Measurements from ENCODE around the gene SLC16A8. TPM values are rescaled to one million over a fixed set of nuclear protein-coding genes. Genes with fewer than 3 reads are reported as not detected.
A peak's percentile ranks its signal among the peaks of the same experiment; 100 is the strongest.

SLC16A8 gene
- polyA plus RNA-seq, 1 donor (not counting 4 experiments of a cell fraction or from before 2014, with no cell fraction given), result not detected

- no peak for DNase-seq (ENCODE audit: low read depth, low spot score)
- no peak for TF ChIP-seq EZH2 (IDR thresholded peaks at IDR 0.05; ENCODE audit: low read length)
- TF ChIP-seq, protein P1, sequence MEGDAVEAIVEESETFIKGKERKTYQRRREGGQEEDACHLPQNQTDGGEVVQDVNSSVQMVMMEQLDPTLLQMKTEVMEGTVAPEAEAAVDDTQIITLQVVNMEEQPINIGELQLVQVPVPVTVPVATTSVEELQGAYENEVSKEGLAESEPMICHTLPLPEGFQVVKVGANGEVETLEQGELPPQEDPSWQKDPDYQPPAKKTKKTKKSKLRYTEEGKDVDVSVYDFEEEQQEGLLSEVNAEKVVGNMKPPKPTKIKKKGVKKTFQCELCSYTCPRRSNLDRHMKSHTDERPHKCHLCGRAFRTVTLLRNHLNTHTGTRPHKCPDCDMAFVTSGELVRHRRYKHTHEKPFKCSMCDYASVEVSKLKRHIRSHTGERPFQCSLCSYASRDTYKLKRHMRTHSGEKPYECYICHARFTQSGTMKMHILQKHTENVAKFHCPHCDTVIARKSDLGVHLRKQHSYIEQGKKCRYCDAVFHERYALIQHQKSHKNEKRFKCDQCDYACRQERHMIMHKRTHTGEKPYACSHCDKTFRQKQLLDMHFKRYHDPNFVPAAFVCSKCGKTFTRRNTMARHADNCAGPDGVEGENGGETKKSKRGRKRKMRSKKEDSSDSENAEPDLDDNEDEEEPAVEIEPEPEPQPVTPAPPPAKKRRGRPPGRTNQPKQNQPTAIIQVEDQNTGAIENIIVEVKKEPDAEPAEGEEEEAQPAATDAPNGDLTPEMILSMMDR (optimal IDR thresholded peaks at IDR 0.05 in 1 of 3, IDR thresholded peaks at IDR 0.05 in 1 of 3, conservative IDR thresholded peaks at IDR 0.05 in 1 of 3; ENCODE audit: extremely low read depth in 1 of 3, insufficient read depth in 2 of 3, low read length in 3 of 3), result no peak
- Histone ChIP-seq H2AFZ (ENCODE audit: control insufficient read depth, low read length) (peak within 1 kb of the TSS; percentile 58), H3K4me1 (ENCODE audit: control insufficient read depth, extremely low read depth, insufficient read depth, low read length) (peaks cover 30% of the 10 kb centered on the region), H3K9ac (ENCODE audit: control insufficient read depth, extremely low read depth, insufficient read depth, low read length) (peak within 1 kb of the TSS; percentile 52), H3K9me1 (ENCODE audit: control insufficient read depth, extremely low read depth, insufficient read depth, low read length) (no peaks in the 10 kb centered on the region), H3K36me3 (ENCODE audit: control insufficient read depth in 2 of 2, extremely low read depth in 1 of 2, insufficient read depth in 2 of 2, low read length in 2 of 2) (peaks cover 0 to 3% of the 10 kb centered on the region in 2 experiments), H3K9me3 (ENCODE audit: control insufficient read depth, low read depth, low read length) (no peaks in the 10 kb centered on the region), H3K4me2 (ENCODE audit: control insufficient read depth, extremely low read depth, insufficient read depth, low read depth, low read length) (peak within 1 kb of the TSS; percentile 51), H4K20me1 (ENCODE audit: control insufficient read depth, extremely low read depth, insufficient read depth, low read length) (no peaks in the 10 kb centered on the region), H3K27ac (ENCODE audit: control insufficient read depth, insufficient read depth, low read length) (no peak within 1 kb of the TSS), H3K27me3 (ENCODE audit: control insufficient read depth, extremely low read depth, insufficient read depth, low read length) (no peaks in the 10 kb centered on the region), H3K4me3 (ENCODE audit: control insufficient read depth in 2 of 3, extremely low read depth in 1 of 3, insufficient read depth in 2 of 3, low read depth in 1 of 3, low read length in 3 of 3) (peak within 1 kb of the TSS in 1 of 3 experiments; percentile 27), H3K79me2 (ENCODE audit: control insufficient read depth, insufficient read depth, low read length) (no peaks in the 10 kb centered on the region)
- dilution Hi-C loops (cut with MboI; ENCODE audit: extremely low pct_ligation_motif_present, low sequenced_read_pairs), result no loop called here
- peak; percentile 66 for FAIRE-seq
Observed at GRCh38 chr22:38110008-38110862, 26.3 kb upstream of the SLC16A8 start, which contains the start of gene BAIAP2L2. TSS of gene BAIAP2L2 (minus strand) at chr22:38110684. CDS start at chr22:38110525, 159 bp downstream.

DNA sequence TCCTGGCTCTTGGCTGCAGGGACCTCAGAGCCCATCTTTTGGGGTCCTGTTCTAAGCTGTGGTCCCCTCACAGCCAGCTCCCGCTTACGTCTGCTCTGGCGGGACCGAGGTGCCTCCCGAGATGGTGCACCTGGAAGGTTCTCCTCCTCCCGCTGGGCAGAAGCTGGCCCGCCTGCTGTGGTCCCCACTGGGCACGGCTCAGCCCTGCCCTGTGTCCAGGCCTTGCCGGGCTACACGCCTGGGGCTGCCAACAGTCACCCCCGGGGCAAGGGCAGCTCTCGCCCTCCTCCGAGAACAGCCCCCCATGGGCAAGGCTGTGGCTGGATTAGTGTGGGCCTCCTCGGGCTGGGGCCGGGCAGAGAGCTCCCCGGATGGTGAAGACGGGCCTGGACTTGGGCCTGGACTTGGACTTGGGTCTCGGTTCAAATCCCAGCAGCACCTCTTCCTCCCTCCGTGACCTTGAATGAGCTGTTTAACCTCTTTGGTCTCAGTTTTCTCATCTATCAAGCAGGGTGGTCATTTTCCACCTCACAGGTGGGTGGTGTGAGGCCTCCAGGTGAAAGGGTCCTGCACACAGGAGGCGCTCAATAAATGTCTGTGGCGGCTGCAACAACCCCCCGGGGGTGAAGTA is 25.5 kb upstream of the SLC16A8 start:
- no peak for TF ChIP-seq EZH2 (IDR thresholded peaks at IDR 0.05; ENCODE audit: low read length)
- TF ChIP-seq, protein P1 (optimal IDR thresholded peaks at IDR 0.05 in 1 of 3, IDR thresholded peaks at IDR 0.05 in 1 of 3, conservative IDR thresholded peaks at IDR 0.05 in 1 of 3; ENCODE audit: extremely low read depth in 1 of 3, insufficient read depth in 2 of 3, low read length in 3 of 3), result no peak
- no peak for FAIRE-seq
- Histone ChIP-seq H4K20me1 (ENCODE audit: control insufficient read depth, extremely low read depth, insufficient read depth, low read length) (no peaks in the 10 kb centered on the region), H3K36me3 (ENCODE audit: control insufficient read depth in 2 of 2, extremely low read depth in 1 of 2, insufficient read depth in 2 of 2, low read length in 2 of 2) (peaks cover 0 to 2% of the 10 kb centered on the region in 2 experiments), H3K4me2 (ENCODE audit: control insufficient read depth, extremely low read depth, insufficient read depth, low read depth, low read length) (no peak overlapping the region), H3K9ac (ENCODE audit: control insufficient read depth, extremely low read depth, insufficient read depth, low read length) (no peak overlapping the region), H3K4me3 (ENCODE audit: control insufficient read depth in 2 of 3, extremely low read depth in 1 of 3, insufficient read depth in 2 of 3, low read depth in 1 of 3, low read length in 3 of 3) (no peak overlapping the region), H2AFZ (ENCODE audit: control insufficient read depth, low read length) (no peak overlapping the region), H3K4me1 (ENCODE audit: control insufficient read depth, extremely low read depth, insufficient read depth, low read length) (peaks cover 25% of the 10 kb centered on the region), H3K27me3 (ENCODE audit: control insufficient read depth, extremely low read depth, insufficient read depth, low read length) (no peaks in the 10 kb centered on the region), H3K79me2 (ENCODE audit: control insufficient read depth, insufficient read depth, low read length) (no peaks in the 10 kb centered on the region), H3K27ac (ENCODE audit: control insufficient read depth, insufficient read depth, low read length) (no peak overlapping the region), H3K9me1 (ENCODE audit: control insufficient read depth, extremely low read depth, insufficient read depth, low read length) (no peaks in the 10 kb centered on the region), H3K9me3 (ENCODE audit: control insufficient read depth, low read depth, low read length) (no peaks in the 10 kb centered on the region)
- DNase-seq (ENCODE audit: low read depth, low spot score), result no peak
- dilution Hi-C loops (cut with MboI; ENCODE audit: extremely low pct_ligation_motif_present, low sequenced_read_pairs), result no loop called here

Measured in keratinocyte (primary cell).